SKM-1 (cell line): ENCODE measurements around the gene ZNF750.

Source experiments
- DNase-seq: peaks from one replicate; lab custom pipeline; 2025; ENCODE audit not compliant: unreplicated experiment; lab: John Stamatoyannopoulos, UW

ZNF750 gene

DNA sequence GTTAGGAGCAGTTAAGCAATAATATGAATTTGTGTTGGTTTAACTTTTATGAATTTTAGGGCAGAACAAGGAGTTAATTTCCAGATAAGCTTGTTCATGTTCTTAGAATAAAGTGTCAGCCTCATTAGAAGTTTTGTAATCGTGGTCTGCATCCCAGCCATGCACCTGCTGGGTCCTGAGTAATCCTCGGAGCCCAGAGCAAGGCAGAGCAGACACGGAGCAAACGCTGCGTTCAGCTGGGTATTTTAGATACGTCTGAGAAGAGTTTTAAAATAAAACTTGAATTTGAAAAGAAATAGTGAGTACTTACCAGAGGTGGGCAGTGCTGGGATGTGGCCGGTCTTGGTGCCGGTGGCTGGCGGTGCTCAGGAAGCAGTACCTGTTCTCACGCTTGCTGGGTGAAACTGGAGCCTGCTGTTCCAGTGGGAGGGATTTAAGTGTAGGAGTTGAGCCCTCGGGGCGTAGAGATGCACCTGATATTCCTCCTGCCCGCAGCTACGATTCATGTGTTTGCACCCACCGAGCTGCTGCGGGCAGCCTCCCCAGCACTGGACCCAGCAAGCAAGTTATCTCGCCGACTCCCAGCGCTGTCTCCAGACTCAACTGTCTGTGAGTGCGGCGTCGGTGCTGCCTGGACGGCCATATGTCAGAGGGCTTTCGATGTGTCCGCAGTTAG is at the start of gene ZNF750:
TSS of gene ZNF750 (minus strand) at position 406 of the 676 bp plus-strand sequence. CDS start 7,568 bp downstream, outside the sequence.
- DNase-seq: no peak

DNA sequence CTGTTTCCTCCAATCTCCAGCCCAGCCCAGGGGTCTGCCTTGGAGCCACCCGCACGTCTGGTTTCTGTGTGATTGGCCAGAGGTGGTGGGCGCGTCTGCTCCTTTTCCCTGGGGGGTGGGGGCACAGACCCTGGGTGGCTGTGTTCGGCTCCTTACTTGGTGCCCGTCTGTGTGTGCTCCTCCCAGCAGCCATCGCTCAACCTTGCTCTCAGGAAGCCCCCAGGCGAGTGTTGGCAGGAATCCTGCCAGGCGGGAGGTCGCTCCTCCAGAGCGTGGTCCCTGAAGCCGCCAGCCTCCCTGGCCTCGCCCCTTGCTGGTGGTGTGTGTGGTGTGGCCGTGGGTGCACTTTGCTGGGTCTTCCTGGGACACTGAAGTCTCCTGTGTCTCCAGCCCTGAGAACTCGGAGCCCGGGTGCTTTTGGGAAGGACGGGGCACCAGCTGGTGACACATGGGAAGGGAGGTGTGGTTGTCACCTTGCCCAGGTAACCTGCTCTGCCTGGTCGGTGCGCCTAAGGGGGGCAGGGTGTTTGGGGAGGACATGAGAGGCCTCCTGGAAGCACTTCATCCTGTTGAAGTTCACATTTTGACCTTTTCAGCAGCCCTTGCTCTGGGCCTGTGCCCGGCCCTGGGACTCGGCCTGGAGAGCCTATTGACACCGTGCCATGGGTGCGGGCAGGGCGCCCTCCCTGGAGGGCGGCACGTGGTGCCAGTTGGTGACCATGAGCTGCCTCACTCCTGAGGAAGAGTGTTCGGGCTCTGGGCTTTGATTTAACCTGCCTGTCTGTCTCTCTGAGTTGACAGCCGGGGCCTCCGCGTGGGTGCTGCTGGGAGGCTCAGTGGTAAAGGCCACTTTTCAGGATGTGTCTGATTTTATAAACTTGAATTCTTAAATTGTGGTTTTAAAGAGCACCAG is 49.0 kb upstream of the ZNF750 start:
- DNase-seq: no peak

DNA sequence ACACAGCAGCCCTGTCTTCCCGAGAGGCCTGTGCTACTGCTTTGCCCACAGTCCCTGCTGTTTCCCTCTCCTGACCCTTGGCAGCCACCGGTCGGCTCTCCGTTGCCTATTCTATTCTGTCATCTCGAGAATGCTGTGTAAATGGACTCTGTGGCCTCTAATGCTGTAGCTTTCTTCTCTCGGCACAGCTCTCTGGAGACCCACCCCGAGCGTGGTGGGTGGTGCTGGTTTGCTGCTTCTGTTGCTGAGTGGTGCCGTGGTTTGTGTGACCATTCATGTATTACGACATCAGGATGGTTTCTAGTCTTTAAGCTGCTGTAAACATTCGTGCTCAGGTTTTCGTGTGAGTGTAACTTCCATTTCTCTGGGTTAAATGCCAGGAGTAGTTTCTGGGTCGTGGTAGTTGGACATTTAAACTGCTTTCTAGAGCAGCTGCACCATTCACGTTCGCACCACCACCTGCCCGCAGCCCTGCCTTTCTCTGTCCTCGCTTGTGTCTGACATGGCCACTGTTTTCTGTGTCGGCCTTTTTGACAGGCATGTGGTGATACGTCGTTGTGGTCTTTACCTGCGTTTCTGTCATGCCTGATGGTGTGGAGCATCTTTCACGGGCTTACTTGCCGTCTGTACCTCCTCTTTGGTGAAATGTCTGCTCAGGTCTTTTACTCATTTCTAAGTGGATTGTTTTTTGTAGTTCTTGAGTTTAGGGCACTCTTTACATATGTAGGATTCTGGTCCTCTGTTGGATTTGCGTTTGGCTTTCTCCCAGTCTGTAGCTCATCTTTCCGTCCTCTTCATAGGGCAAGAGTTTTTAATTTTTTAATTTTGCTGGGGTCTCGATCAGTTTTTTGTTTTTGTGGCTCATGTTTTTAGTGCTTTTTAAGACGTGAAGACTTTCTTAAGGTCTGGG is 47.7 kb upstream of the ZNF750 start:
- DNase-seq: no peak

DNA sequence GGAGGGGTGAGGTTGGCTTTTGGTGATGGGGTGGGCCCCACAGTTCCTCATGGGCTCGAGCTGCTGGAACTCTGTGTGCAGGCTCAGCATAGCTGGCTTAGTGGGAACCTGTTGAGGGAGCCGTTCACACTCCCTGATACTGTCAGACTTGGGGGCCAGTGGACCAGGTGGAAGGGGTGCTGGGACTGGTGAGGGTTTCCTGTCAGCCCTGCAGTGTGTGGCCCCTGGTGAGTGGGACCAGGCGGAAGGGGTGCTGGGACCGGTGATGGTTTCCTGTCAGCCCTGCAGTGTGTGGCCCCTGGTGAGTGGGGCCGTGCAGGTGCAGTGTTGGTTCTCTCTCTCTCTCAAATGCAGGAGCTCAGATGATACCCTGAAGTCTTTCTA is 45.1 kb upstream of the ZNF750 start:
- no peak for DNase-seq

DNA sequence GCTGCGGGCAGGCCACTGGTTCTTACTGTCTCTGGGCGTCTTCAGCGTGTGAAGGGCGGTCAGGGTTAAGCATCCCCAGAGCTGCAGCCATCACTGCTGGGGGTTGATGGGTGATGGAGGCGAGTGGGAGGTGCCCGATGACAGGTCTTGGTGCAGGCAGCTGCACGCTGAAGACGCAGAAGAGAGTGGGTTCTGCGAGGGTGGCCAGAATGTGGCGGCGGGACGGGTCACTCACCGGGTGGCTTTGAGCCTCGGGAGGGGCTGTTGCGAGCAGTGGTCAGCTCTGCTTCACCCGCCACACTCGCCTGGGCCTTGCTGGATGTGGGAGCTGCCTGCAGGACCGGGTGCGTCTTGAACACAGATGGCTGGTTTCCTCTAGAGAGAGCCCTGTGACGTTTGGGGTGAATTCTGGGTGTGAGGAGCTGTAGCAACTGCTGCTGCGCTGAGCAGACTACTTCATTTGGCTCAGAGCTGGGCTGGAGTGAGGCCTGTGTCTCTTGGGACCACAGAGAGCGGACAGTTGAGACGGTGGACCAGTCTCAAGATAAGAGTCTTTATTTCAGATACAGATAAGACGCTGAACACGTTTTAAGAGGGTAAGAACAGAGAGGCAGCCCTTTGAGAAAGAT is 44.6 kb upstream of the ZNF750 start:
- no peak for DNase-seq

DNA sequence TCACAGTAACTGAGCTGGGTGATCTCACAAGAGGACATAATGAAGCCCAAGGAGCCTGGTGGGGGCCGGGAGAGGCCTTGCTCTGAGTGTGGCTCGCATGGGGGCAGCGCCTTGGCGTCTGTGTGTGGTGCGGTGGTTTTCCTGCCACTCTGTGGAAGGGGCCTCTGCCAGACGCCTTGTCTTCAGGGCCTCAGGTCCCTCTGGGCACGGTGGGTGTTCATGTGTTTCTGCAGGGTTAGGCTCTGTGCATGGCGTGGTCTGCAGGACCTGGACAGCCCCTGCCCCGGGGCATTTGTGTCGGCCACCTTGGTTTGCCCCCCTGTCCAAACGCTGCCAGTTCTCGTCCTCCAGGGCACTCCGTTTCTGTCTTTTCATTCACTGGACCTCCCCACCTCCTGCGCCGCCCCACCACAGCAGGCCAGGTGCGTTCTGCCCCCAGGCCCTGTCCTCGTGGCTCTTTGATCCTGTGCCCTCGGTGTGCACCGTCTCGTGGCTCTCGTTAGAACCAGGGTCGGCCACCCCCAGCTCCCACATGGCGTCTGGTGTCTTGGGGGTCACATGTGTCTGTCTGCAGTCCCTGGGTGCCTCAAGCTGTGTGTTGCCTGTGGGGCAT is 43.7 kb upstream of the ZNF750 start:
- no peak for DNase-seq

DNA sequence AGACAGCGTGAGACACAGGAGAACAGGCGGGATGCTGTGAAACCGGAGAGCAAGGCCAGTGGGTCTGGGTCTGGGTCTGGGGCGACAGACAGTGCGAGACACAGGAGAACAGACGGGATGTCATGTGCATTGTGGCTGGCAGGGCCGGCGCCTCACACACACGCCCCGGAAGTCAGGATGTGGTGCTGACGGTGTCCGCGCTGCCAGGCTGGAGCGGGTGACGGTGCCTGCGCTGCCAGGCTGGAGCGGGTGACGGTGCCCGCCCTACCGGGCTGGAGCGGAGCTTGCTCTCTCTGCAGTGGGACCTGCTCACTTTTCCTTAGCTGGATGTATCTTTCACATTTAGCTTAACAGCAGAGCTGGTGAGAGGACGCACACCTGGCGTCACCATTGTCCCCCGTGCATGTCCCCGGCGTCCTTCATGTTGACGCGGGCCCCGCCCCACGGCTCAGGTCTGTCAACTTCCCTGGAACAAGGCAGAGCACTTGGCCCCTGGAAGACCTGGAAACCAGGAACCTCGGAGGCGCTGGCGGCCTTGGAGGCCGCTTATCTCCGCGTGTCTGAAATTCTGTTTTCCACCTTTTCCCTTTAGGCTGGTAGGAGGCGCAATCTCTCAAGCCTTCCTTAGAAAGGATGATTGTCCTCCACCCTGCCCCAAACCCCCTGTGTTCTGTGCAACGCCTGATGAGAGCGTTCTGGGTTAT is 43.0 kb upstream of the ZNF750 start:
- DNase-seq: no peak

DNA sequence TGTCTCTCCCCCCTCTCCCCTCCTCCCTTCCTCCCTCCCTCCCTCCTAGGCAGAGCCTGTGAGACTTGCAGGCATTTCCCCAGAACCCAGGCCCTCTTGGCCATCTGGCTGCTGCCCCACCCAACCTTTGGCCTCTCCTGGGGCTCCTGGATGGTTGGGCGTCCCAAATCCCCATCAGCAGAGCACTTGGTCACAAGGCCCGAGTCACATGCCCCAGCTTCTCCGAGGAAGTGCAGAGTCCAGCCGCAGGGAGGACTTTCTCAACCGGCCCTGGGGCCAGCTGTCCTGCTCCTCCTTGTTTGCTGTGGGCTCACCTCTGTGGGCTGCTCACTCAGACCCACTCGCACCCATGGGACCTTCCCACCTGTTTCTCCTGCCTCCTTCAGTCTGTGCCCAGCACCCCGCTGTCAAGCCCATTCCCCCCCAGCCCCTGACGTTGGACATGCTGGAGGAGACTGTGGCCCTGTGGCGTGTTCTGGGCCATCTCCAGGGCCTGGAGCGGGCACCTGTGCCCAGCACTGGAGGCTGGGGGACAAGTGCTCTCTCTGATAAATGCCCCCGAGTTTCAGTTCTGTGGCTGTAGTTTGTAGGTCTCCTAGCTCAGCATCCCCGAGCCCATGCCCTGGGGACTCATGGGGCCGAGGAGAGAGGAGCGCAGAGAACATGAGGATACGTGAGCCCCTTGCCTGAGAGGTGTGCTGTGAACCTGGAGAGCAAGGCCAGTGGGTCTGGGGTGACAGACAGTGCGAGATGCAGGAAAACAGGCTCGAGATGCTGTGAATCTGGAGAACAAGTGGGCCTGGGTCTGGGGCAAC is 42.3 kb upstream of the ZNF750 start:
- DNase-seq: no peak

DNA sequence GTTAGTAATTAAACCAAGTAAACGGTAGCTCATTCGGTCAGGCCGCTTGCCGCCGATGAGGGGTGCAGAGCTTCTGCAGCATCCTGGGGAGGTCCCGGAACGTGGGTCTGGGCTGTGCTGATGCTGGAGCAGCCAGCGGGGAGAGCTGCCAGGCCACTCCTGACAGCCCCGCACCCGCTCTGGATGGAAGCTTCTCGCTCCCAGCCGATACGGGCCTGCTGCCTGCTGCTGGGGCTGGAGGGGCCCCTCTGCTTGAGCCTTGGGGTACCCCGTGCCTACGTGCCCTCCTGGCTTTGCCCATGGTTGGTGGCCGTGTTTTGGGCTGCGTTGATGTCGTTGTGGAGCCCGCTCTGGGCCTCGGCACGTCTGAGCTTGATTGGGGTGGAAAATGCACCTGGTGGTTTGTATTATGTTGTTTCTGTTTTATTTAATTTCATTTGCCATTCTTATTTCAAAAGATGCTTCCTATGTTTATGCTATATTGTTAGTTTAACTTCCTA is 41.6 kb upstream of the ZNF750 start:
- DNase-seq: no peak

DNA sequence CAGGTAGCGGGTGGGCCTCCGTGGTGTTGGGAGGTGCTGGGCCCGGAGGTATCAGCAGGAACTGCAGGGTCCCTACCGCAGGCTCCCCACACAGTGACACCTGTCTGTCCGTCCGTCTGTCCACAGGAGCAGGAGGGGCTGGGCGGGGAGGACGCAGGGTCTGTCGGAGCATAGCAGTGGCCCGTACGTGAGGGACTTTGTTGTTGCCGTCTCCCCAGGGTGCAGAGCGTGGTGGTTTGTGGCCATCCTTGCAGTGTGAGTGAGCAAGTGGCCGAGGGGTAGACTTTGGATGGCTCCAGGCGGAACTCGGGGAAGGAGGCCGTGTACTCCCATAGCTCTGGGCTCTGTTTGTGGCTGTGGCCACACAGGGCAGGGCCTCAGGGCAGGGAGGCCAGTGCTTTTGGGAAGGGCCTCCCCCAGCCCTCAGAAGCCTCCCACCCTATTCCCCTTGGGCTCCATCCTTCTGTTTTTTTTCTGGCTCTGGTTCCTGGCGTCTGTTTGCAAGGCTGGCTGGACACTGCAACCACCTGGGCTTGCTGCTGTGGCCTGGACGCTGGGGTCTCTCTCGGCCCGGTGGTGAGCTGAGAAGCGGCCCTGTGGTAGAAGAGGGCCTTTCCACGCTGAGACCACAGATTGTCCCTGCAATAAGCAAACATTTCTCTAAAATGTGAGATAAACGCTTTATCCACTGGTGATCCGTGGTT is 41.0 kb upstream of the ZNF750 start:
- no peak for DNase-seq

DNA sequence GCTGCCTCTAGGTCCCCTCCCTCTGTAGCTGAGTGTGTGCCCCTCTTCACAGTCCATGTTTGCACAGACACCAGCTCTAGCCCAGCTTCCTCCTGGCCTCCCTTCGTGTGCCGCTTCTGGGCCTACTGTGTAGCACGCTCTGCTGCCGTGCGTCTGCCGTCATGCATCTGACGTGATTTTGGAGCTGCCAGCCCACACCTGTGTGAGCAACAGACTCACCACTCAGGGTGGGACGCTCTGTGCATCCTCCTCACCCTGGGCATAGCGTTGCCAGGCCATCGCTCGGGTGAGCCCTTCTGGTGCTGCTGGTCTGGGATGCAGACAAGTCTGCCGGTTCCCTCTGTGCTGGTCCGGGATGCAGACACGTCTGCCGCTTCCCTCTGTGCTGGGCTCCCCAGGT is 39.4 kb upstream of the ZNF750 start:
- no peak for DNase-seq

DNA sequence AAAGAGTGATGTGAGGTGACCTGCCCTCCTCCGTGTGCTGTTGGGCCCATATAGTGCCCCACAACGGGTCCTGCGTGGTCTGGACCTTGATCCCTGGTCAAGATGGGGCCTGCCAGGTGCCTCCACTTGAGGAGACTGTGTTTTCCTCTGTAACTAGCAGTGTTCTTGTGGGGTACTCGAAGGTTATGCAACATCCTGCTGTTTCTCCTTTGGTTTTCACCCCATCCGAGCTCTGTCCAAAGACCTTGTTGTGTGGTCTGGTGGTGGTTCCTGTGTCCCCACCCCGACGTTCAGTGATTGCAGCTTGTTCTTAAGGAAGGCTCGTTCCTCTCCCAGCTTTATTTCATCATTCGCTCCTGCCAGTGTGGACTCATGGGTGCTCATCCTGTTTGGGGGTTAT is 38.7 kb upstream of the ZNF750 start:
- peak; percentile 50 for DNase-seq

DNA sequence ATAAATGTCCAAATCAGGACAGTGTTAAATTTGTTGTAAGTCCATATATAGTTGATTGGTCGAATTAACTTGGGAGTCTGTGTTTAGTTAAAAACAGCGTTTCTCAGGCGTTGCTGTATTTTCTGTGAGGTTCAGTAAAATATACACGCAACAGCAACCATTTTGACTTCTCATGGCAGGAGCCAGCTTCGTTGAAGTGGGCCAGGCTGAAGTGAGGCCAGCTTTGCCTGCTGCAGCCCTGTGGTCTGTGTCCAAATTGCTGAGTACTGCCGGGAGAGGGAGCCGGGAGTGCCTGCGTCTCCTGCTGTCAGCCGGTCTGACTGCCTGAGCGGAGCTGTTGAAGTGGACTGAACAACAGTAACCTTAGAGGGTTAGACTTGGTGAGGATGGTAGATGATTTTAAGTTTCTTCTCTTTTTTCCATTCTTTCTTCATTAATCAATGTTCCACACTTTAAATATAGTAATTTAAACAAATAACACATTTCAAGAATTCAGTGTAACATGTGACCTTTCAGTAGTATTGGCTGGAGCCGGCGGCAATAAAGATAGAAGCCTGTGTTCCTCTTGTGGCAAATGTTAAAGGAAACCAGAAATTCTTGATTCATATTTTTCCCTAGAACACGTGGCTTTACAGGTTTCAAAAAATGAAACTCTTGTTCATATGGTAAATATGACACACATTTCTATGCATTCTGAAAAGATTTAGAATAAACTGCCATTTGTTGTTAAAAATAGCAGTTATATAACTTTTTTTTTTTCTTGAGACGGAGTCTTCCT is 37.0 kb upstream of the ZNF750 start:
- no peak for DNase-seq

DNA sequence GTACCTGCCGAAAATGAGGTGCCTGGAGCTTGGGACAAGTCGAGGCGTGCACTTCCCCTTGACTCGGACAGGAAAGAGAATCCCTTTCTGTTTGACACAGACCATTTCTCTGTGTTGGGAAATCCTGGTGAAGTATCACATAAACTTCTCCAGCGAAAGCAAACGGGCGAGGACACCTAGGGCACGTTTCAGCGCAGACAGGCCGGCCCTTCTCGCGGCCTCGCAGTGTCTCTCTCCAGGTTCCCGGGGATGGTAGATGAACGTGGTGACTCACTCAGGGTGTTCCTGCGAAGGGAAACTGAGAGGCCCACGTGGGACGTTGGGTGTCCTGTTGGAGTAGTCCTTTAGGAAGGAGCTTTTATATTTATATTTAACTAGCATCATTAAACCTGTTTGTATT is 36.3 kb upstream of the ZNF750 start:
- DNase-seq: no peak

DNA sequence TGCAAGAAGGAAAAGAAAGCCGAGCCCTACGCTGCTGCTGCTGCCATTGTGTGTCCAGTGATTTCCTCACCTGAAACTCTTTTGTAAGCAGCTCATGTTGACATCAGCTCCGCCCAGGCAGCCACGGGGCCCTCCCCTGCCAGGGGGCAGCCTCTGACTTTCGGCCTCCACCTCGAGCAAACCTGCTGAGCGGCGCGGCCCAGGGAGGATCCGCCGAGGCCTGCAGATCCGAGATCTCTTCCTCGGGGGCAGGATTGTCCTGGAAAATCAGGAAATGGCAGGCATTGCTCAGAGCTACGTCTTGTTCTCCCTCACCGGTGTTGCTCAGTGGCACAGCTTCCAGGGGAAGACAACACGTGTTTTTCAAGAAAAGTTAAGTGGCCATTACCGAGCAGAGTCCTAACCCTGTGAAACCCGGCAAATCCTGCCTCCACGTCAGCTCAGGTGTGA is 35.6 kb upstream of the ZNF750 start:
- DNase-seq: no peak

DNA sequence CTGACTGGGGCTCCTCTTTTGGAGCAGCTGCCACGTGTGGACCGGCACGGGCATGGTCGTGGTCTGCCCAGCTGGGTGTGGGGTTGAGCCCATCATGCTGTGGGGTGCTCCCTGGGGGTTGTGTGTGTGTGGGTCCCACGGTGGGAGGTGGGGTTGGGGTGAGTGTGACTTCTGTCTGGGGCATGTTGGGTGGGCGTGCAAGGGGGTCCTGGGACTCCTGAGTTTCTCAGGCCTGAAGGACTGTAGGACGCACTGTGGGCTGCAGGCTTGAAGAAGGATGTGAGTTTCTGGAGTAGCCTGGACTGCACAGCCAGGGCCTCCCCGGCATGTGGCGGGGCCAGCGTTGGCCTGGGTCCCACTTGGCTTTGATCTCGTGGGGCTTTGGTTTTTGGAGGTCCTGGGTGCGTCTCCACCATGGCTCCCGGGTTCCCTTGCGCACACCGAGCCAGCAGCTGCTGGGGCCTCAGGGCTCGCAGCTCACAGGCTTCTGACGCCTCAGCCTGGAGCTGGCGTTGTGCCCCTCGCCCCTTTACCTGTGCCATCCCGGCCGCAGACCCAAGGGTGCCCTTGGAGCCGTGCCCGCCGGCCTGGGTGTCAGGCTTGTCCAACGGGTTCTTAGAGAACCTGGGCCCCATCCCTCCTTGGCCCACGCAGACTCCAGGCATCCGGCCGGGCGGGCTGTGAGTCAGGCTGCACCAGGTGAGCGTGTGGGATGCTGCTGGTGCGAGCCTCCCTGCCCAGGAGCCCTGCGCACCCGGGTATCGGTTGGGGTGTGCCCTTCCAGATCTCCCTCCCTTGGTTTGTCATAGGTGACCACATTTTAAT is 34.4 kb upstream of the ZNF750 start:
- no peak for DNase-seq

DNA sequence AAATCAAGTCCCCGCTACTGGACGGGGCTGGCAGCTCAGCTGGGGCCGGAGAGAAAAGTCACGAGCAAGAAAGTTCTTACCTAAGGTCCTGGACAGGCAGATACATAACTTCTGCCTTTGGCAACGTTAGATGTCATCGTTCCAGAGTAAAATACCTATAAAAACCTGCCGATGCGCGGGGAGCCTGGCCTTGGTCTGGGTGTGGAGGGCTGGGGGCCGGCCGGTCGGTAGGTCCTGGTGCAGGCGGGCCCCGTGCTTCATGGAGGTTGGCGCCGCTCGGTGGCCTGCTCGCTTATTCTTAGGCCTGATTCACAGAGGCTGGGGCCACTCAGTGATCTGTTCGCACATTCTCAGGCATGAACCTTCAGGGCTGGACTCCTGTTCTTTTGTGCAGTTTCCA is 33.7 kb upstream of the ZNF750 start:
- no peak for DNase-seq
